IMR-90 (cell line): Measurements from ENCODE around the gene WASL. TPM values are rescaled to one million over a fixed set of nuclear protein-coding genes. Genes with fewer than 3 reads are reported as not detected.
A peak's percentile ranks its signal among the peaks of the same experiment; 100 is the strongest.

ENCODE experiments used
- ATAC-seq: fragments of 200-7000 bp; cut with Tn5 transposase; 2 replicates; pipeline ENCODE4 v1.9.1; 2020; ENCODE audit warnings: low read depth, mild to moderate bottlenecking, moderate library complexity
- BruUV-seq: library from RNA; stranded (reverse); fragments of 400-500 nt; replicated peaks from 2 replicates; lab custom pipeline; 2021; lab: Mats Ljungman, UMichigan
- CTCF ChIA-PET: fragments of 300-600 bp; formaldehyde crosslinking; extraction: SDS; loops from one replicate; lab custom pipeline; 2021; ENCODE audit warnings: antibody characterized with exemption; lab: Yijun Ruan, JAX
- POLR2A ChIA-PET: fragments of 300-600 bp; sonication (Branson Sonifier 250); formaldehyde crosslinking; loops from one replicate; lab custom pipeline; 2022; ENCODE audit warnings: antibody characterized with exemption; ENCODE audit not compliant: unreplicated experiment; lab: Charles Lee
- DNase-seq: peaks from one replicate; pipeline ENCODE4 v3.0.0; 2013
- H2AFZ ChIP-seq: replicated peaks from 2 replicates; pipeline ENCODE3; 2013; ENCODE audit warnings: low read length, mild to moderate bottlenecking; ENCODE audit not compliant: poor library complexity
- H2AK5ac ChIP-seq: 2 replicates; pipeline ENCODE4 v1.6.1; 2013; ENCODE audit warnings: low read depth, low read length, inconsistent platforms
- H2AK9ac ChIP-seq: replicated peaks from 2 replicates; pipeline ENCODE3; 2013; ENCODE audit warnings: mild to moderate bottlenecking, low read depth, low read length, moderate library complexity; ENCODE audit not compliant: poor library complexity
- H2BK120ac ChIP-seq: 2 replicates; pipeline ENCODE4 v1.6.1; 2013; ENCODE audit warnings: low read depth, low read length, inconsistent platforms
- H2BK15ac ChIP-seq: 3 replicates; pipeline ENCODE4 v1.6.1; 2013; ENCODE audit warnings: low read depth, low read length, inconsistent platforms
- H2BK20ac ChIP-seq: 2 replicates; pipeline ENCODE4 v1.6.1; 2013; ENCODE audit warnings: low read depth, mild to moderate bottlenecking, inconsistent platforms, low read length, moderate library complexity
- H2BK5ac ChIP-seq: 2 replicates; pipeline ENCODE4 v1.6.1; 2013; ENCODE audit warnings: mild to moderate bottlenecking, low read depth, low read length, inconsistent platforms; ENCODE audit not compliant: poor library complexity, severe bottlenecking
- H3K14ac ChIP-seq: replicated peaks from 2 replicates; pipeline ENCODE4 v1.6.1; 2013; ENCODE audit warnings: low read depth, low read length, inconsistent platforms
- H3K18ac ChIP-seq: 2 replicates; pipeline ENCODE4 v1.6.1; 2013; ENCODE audit warnings: low read depth, low read length, control low read depth
- H3K23ac ChIP-seq: 2 replicates; pipeline ENCODE4 v1.6.1; 2013; ENCODE audit warnings: low read depth, low read length, inconsistent platforms
- H3K27ac ChIP-seq: 2 replicates; pipeline ENCODE4 v1.5.1; 2013; ENCODE audit warnings: mild to moderate bottlenecking, control low read depth, low read length; ENCODE audit not compliant: insufficient read depth
- H3K27me3 ChIP-seq: 2 replicates; pipeline ENCODE4 v1.6.1; 2013; ENCODE audit warnings: low read length; ENCODE audit not compliant: control insufficient read depth, insufficient read depth
- H3K36me3 ChIP-seq: 2 replicates; pipeline ENCODE4 v1.6.1; 2013; ENCODE audit warnings: low read length, mixed read lengths; ENCODE audit not compliant: control insufficient read depth, insufficient read depth
- H3K4ac ChIP-seq: 2 replicates; pipeline ENCODE4 v1.6.1; 2013; ENCODE audit warnings: low read depth, low read length, inconsistent platforms
- H3K4me1 ChIP-seq: 2 replicates; pipeline ENCODE4 v1.6.1; 2013; ENCODE audit warnings: low read length, mixed read lengths; ENCODE audit not compliant: control insufficient read depth, insufficient read depth
- H3K4me2 ChIP-seq: 2 replicates; pipeline ENCODE4 v1.6.1; 2013; ENCODE audit warnings: low read depth, mild to moderate bottlenecking, control low read depth, low read length, moderate library complexity
- H3K4me3 ChIP-seq: 2 replicates; pipeline ENCODE4 v1.5.1; 2013; ENCODE audit warnings: low read depth, mild to moderate bottlenecking, control low read depth, low read length, moderate library complexity; ENCODE audit not compliant: insufficient read depth
- H3K56ac ChIP-seq: 2 replicates; pipeline ENCODE4 v1.6.1; 2013; ENCODE audit warnings: low read length, inconsistent platforms; ENCODE audit not compliant: insufficient read depth; ENCODE audit errors: extremely low read depth
- H3K79me1 ChIP-seq, 2 experiments: 2 replicates each; pipeline ENCODE4 v1.6.1; 2013; ENCODE audit warnings: low read length in 2 of 2, inconsistent platforms in 1 of 2, low read depth in 1 of 2
- H3K9ac ChIP-seq: 2 replicates; pipeline ENCODE4 v1.6.1; 2013; ENCODE audit warnings: low read depth, low read length, control low read depth
- H3K9me1 ChIP-seq: 2 replicates; pipeline ENCODE4 v1.6.1; 2013; ENCODE audit warnings: low read length, inconsistent platforms; ENCODE audit not compliant: insufficient read depth
- H3K9me3 ChIP-seq: 2 replicates; pipeline ENCODE4 v1.6.1; 2013; ENCODE audit warnings: low read length; ENCODE audit not compliant: control insufficient read depth, insufficient read depth
- H4K20me1 ChIP-seq: 2 replicates; pipeline ENCODE4 v1.6.1; 2013; ENCODE audit warnings: low read length, inconsistent platforms; ENCODE audit not compliant: insufficient read depth
- H4K5ac ChIP-seq: 2 replicates; pipeline ENCODE4 v1.6.1; 2013; ENCODE audit warnings: mild to moderate bottlenecking, low read depth, low read length, control low read depth
- H4K8ac ChIP-seq, 2 experiments: 2 replicates each; pipeline ENCODE4 v1.6.1; 2013; ENCODE audit warnings: low read depth in 2 of 2, low read length in 2 of 2, control low read depth in 1 of 2, inconsistent platforms in 1 of 2
- H4K91ac ChIP-seq: 2 replicates; pipeline ENCODE4 v1.6.1; 2013; ENCODE audit warnings: low read depth, low read length, inconsistent platforms; ENCODE audit not compliant: insufficient read depth
- BHLHE40 ChIP-seq: fragments of 150-350 bp; IDR thresholded peaks from 2 replicates; pipeline ENCODE4 v1.6.1; 2016; ENCODE audit warnings: mild to moderate bottlenecking, low read depth, low read length
- CEBPB ChIP-seq: IDR thresholded peaks from 2 replicates; pipeline ENCODE4 v1.6.1; 2012; ENCODE audit warnings: low read depth, low read length, improper control_type of control experiment
- MAFK ChIP-seq: IDR thresholded peaks from 2 replicates; pipeline ENCODE4 v1.6.1; 2012; ENCODE audit warnings: low read depth, low read length, improper control_type of control experiment
- MAZ ChIP-seq: IDR thresholded peaks from 2 replicates; pipeline ENCODE4 v1.6.1; 2012; ENCODE audit warnings: low read depth, mild to moderate bottlenecking, low read length, improper control_type of control experiment, moderate library complexity, borderline replicate concordance
- NFE2L2 ChIP-seq: fragments of 150-350 bp; IDR thresholded peaks from 2 replicates; pipeline ENCODE4 v1.6.1; 2016; ENCODE audit warnings: low read depth, mild to moderate bottlenecking, low read length
- dilution Hi-C: fragments of 300-500 bp; cut with HindIII; formaldehyde crosslinking; loops from one replicate; pipeline ENCODE4 v1.14.3; 2018; ENCODE audit warnings: low sequenced_read_pairs; ENCODE audit not compliant: unreplicated experiment
- in situ Hi-C: fragments of 300-500 bp; cut with MboI; formaldehyde crosslinking; loops from 3 replicates; pipeline ENCODE4 v1.14.3; 2019; ENCODE audit warnings: low sequenced_read_pairs, inconsistent platforms, mixed read lengths
- intact Hi-C: fragments of 100-400 bp; cut with micrococcal nuclease; formaldehyde crosslinking; loops from 2 replicates; pipeline ENCODE4 v1.10.0; 2022
- polyA plus RNA-seq, 3 experiments: library from polyadenylated mRNA; depleted of rRNA; stranded (reverse); fragments of >200 nt; gene quantifications; 2 replicates each; pipeline ENCODE4 v1.2.3, GENCODE V29; 2012; ENCODE audit warnings: low replicate concordance in 1 of 3
- total RNA-seq: library from RNA; depleted of rRNA; stranded (reverse); fragments of >200 nt; gene quantifications from 2 replicates; pipeline ENCODE4 v1.2.3, GENCODE V29; 2012

Gene WASL
- total and polyA plus RNA-seq, 2 of the 4 experiments (the other 2 are of a cell fraction) = 2.3 to 7.9 TPM

DNA sequence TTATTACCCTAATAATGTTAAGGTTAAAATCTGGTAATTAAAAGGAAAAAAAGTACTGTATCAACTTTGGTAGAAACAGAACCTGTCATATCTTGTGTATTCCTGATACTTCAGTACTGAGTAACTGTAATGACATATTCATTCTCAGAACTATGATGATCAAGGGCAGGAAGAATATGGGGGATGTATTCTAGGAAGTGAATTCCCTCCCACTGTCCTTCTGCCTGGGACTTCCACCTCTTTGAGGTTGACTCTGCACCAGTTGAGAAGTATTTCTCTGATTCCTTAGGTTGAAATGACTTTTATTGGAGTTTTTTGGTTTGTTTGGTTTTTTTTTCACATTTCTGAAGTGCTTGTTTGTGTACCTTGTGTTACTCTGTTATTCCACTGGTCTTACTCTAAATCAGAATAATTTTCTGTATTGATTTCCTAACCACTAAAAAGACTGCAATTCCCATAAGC lies 36.9 kb downstream of the WASL start:
- no peak overlapping the region for H3K18ac ChIP-seq
- BruUV-seq = no TSS peak
- no peak overlapping the region for H3K4me3 ChIP-seq
- TF ChIP-seq MAZ = no peak
- TF ChIP-seq MAFK = no peak
- no peak for TF ChIP-seq CEBPB
- no peak for TF ChIP-seq BHLHE40
- no peak for TF ChIP-seq NFE2L2
- ATAC-seq (no peak), DNase-seq (no peak)
- H3K14ac ChIP-seq = no peak overlapping the region
- no peak overlapping the region for H2BK15ac ChIP-seq
- in situ Hi-C loops = no loop called here
- peaks cover 16% of the 10 kb centered on the region for H3K4me1 ChIP-seq
- H3K4ac ChIP-seq = no peak overlapping the region
- no peak overlapping the region for H4K5ac ChIP-seq
- H2AFZ ChIP-seq = no peak overlapping the region
- no peak overlapping the region for H2BK5ac ChIP-seq
- H2BK120ac ChIP-seq = no peak overlapping the region
- H3K9me1 ChIP-seq = peaks cover 13% of the 10 kb centered on the region
- H4K20me1 ChIP-seq = peaks cover 27% of the 10 kb centered on the region; the same call in 1 of the 2 replicates
- peaks cover 5% of the 10 kb centered on the region; the same call in 1 of the 2 replicates for H3K36me3 ChIP-seq
- H3K23ac ChIP-seq = no peak overlapping the region
- no peak overlapping the region for H3K56ac ChIP-seq
- H4K91ac ChIP-seq = no peak overlapping the region
- no peak overlapping the region for H3K9ac ChIP-seq
- no peak overlapping the region for H4K8ac ChIP-seq
- 0 out of 2 replicates have a peak overlapping the region, but pooled peaks have one; percentile 45 for H2AK5ac ChIP-seq
- dilution Hi-C loops = no loop called here
- no peak overlapping the region for H3K4me2 ChIP-seq
- ChIA-PET CTCF (interaction anchor here (1.0 kb wide), 1 partner anchor 11 kb away, joined by 4 read pairs; no protein-coding TSS in a partner anchor), POLR2A (no interaction called here)
- H2BK20ac ChIP-seq = no peak overlapping the region
- no peak overlapping the region for H2AK9ac ChIP-seq
- intact Hi-C loops = loop anchor here (1.0 kb wide), 1 partner anchor 35 kb away; no protein-coding TSS in a partner anchor
- H3K27me3 ChIP-seq = no peaks in the 10 kb centered on the region
- peaks cover 19 to 44% of the 10 kb centered on the region in 2 experiments for H3K79me1 ChIP-seq
- H3K27ac ChIP-seq = no peak overlapping the region
- no peaks in the 10 kb centered on the region for H3K9me3 ChIP-seq
